T-helper 1 cell treated with Interleukin-12 subunit alpha and Interleukin-12 subunit beta and Interleukin-4 antibody, amounts not matched to agents 30 μg/mL and 1 μg/mL, for 36 hours (primary cell): ENCODE measurements around the gene SYNGR1.
"Not testable (repeated sequence)": the region's sequence is repeated elsewhere in the genome, so short reads cannot be mapped to it uniquely, and the experiment has no call there.

ENCODE experiments used
- H3K27ac Mint-ChIP-seq: one replicate; pipeline ENCODE4 v1.8.0; 2021; ENCODE audit warnings: mild to moderate bottlenecking, mixed read lengths
- H3K27me3 Mint-ChIP-seq: one replicate; pipeline ENCODE4 v1.8.0; 2021; ENCODE audit warnings: low read depth, mixed read lengths
- H3K36me3 Mint-ChIP-seq: one replicate; pipeline ENCODE4 v1.8.0; 2021; ENCODE audit warnings: low read depth, mixed read lengths
- H3K4me1 Mint-ChIP-seq: one replicate; pipeline ENCODE4 v1.8.0; 2021; ENCODE audit warnings: low read depth, mixed read lengths
- H3K4me3 Mint-ChIP-seq: one replicate; pipeline ENCODE4 v1.8.0; 2021; ENCODE audit warnings: mild to moderate bottlenecking, moderate library complexity, mixed read lengths
- H3K9me3 Mint-ChIP-seq: one replicate; pipeline ENCODE4 v1.8.0; 2021; ENCODE audit warnings: mixed read lengths

SYNGR1 gene

DNA sequence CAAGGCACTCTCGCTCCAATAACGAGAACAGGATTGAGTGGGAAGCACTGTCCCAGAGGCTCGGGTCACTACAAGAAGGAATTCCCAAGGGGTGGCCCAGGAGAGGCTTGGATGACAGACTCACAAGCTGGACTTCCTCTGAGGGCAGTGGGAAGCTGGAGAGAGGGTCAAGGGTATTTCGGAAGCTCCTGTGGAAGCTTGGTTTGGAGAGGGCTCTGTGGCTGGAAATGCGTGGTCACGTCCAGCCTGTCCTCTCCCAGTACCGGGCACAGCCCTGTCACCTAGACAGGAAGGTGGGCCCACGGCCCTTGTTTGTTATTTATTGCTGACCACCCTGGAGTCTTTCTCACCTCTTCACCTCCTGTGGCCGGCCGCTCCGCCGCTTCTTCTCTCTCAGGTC is 5.3 kb downstream of the SYNGR1 start:
- H3K36me3 Mint-ChIP-seq = no peaks in the 10 kb centered on the region
- H3K4me1 Mint-ChIP-seq = peaks cover 2% of the 10 kb centered on the region
- no peaks in the 10 kb centered on the region for H3K9me3 Mint-ChIP-seq
- peaks cover 16% of the 10 kb centered on the region for H3K27me3 Mint-ChIP-seq
- H3K27ac Mint-ChIP-seq = no peak overlapping the region
- no peak overlapping the region for H3K4me3 Mint-ChIP-seq

- not testable (repeated sequence) for H3K27ac Mint-ChIP-seq, H3K9me3 Mint-ChIP-seq, H3K4me1 Mint-ChIP-seq, H3K4me3 Mint-ChIP-seq, H3K36me3 Mint-ChIP-seq
- H3K27me3 Mint-ChIP-seq = peaks cover 10% of the 10 kb centered on the region
Observed at GRCh38 chr22:39355805-39356204, 6.0 kb downstream of the SYNGR1 start.

GRCh38 chr22:39356464-39356863 is 6.7 kb downstream of the SYNGR1 start:
- Mint-ChIP-seq H3K27ac (no peak overlapping the region), H3K4me1 (peaks cover 2% of the 10 kb centered on the region)

GRCh38 chr22:39357110-39358108 is 7.6 kb downstream of the SYNGR1 start:
- not testable (repeated sequence) for H3K27ac Mint-ChIP-seq, H3K27me3 Mint-ChIP-seq, H3K9me3 Mint-ChIP-seq, H3K36me3 Mint-ChIP-seq, H3K4me1 Mint-ChIP-seq, H3K4me3 Mint-ChIP-seq

More at GRCh38 chr22:39356464-39356863, 6.7 kb downstream of the SYNGR1 start:
- Mint-ChIP-seq H3K36me3 (no peaks in the 10 kb centered on the region), H3K27me3 (peaks cover 4% of the 10 kb centered on the region), H3K4me3 (no peak overlapping the region), H3K9me3 (no peaks in the 10 kb centered on the region)

DNA sequence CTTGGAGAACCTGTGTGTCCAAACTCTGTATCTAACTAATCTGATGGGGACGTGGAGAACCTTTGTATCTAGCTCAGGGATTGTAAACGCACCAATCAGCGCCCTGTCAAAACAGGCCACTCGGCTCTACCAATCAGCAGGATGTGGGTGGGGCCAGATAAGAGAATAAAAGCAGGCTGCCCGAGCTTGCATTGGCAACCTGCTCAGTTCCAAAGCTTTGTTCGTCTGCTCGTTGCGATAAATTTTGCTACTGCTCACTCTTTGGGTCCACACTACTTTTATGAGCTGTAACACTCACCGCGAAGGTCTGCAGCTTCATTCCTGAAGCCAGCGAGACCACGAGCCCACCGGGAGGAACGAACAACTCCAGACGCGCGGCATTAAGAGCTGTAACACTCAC is 8.4 kb downstream of the SYNGR1 start:
- not testable (repeated sequence) for H3K4me1 Mint-ChIP-seq, H3K27ac Mint-ChIP-seq, H3K36me3 Mint-ChIP-seq, H3K27me3 Mint-ChIP-seq, H3K4me3 Mint-ChIP-seq, H3K9me3 Mint-ChIP-seq

- no peaks in the 10 kb centered on the region for H3K36me3 Mint-ChIP-seq
- H3K27ac Mint-ChIP-seq = no peak overlapping the region
- H3K4me1 Mint-ChIP-seq = no peaks in the 10 kb centered on the region
- H3K27me3 Mint-ChIP-seq = peaks cover 4% of the 10 kb centered on the region
- no peaks in the 10 kb centered on the region for H3K9me3 Mint-ChIP-seq
- no peak overlapping the region for H3K4me3 Mint-ChIP-seq
Observed at GRCh38 chr22:39359659-39360195, 9.9 kb downstream of the SYNGR1 start.

DNA sequence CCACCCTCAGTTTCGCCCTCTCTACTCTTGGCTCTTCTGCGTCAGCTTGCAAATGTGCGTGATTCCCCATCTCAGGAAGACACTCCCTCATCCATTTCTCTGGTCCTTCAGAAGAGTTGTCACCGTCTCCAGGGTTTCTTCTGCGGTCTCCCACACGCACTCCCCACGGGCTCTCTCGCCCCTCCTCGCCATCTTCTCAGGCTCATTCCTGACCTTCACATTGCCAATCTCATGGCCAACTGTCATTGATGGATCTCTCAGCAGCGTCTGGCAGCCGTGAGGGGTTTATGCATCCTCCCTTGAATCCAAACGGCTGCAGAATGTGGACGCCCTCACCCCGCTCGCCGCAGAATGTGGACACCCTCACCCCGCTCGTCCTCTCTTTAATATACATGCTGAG is 10.5 kb downstream of the SYNGR1 start:
- Mint-ChIP-seq H3K27me3 (peaks cover 4% of the 10 kb centered on the region), H3K27ac (no peak overlapping the region), H3K36me3 (no peaks in the 10 kb centered on the region), H3K4me3 (no peak overlapping the region), H3K4me1 (no peaks in the 10 kb centered on the region), H3K9me3 (no peaks in the 10 kb centered on the region)

DNA sequence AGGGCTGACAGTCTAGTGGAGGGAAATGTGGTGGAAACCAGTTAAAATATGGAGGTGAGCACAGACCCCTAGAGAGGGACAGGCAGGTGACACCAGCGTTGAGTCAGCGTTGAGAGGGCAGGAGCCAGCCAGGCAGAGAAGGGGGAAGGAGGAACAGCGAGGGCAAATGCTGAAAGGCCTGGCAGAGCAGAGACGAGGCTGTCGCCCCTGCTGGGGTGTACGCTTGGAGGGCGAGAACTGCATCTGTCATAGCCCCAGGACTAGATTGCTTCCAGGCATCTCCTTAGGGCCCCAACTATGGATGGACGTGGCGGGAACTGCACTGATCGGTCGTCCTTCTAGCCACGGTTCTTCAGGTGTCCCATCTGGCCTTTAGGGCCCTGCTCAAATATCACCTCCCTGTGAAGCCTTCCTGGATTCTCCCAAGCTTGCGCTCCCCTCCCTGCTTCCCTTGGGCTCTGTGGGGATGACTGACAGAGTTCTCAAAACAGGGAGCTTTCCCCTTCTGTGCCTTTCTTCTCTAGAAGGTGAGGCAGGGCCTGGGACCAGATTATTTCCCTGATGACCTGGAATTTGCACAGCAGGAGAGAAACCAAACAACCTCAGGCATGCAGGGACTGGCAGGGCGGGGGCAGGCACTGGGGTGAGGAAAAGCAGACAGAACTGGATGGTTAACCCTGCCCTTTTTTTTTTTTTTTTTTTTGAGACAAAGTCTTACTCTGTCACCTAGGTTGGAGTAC is 11.1 kb downstream of the SYNGR1 start:
- Mint-ChIP-seq H3K27ac (no peak overlapping the region), H3K27me3 (peaks cover 4% of the 10 kb centered on the region), H3K9me3 (no peaks in the 10 kb centered on the region), H3K4me3 (no peak overlapping the region), H3K4me1 (no peaks in the 10 kb centered on the region), H3K36me3 (no peaks in the 10 kb centered on the region)

- no peak overlapping the region for H3K4me3 Mint-ChIP-seq
- H3K36me3 Mint-ChIP-seq = no peaks in the 10 kb centered on the region
- no peak overlapping the region for H3K27ac Mint-ChIP-seq
- H3K4me1 Mint-ChIP-seq = no peaks in the 10 kb centered on the region
- no peaks in the 10 kb centered on the region for H3K9me3 Mint-ChIP-seq
- peaks cover 4% of the 10 kb centered on the region for H3K27me3 Mint-ChIP-seq
Observed at GRCh38 chr22:39361496-39361895, 11.7 kb downstream of the SYNGR1 start.

DNA sequence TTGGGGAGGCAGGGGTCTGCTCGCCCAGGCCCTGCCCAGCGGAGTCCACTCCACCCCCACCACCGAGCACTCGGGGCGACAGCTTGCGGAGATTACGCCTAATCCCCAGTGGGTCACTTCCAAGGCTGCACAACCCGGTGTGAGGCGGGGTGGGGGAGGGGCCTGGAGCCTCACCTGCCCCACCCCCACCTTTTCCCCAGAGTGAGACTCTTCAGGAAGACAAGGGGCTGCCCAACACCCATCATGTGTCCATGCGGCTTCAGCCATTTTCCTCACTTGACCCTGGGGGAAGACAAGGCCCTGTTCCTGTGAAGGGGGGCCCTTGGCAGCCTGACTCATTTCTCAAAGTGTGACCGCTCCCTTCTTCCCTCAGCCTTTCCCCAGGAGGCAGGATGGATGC is 12.5 kb downstream of the SYNGR1 start:
- H3K4me3 Mint-ChIP-seq = no peak overlapping the region
- H3K27ac Mint-ChIP-seq = no peak overlapping the region
- no peaks in the 10 kb centered on the region for H3K36me3 Mint-ChIP-seq
- H3K27me3 Mint-ChIP-seq = peaks cover 4% of the 10 kb centered on the region
- H3K4me1 Mint-ChIP-seq = no peaks in the 10 kb centered on the region
- H3K9me3 Mint-ChIP-seq = no peaks in the 10 kb centered on the region

DNA sequence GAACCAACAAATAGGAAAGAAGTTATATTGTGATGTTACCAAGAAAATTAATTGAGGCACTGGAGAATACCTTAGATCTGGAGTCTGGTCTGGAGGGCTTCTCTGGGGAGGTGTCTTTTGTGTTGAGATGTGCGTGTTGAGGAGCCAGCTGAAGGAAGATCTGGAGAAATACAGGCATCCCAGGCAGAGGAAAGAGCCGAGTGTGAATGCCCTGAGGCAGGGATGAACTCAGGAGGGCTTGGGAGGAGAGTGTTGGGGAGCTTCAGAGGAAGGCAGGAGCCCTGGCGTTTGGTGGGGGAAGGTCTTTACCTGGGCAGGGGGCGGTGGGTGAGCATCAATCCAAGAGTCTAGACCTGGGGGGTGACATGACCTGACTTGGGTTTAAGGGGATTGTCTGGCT is 13.1 kb downstream of the SYNGR1 start:
- no peak overlapping the region for H3K27ac Mint-ChIP-seq
- H3K4me1 Mint-ChIP-seq = no peaks in the 10 kb centered on the region
- H3K4me3 Mint-ChIP-seq = no peak overlapping the region
- no peaks in the 10 kb centered on the region for H3K36me3 Mint-ChIP-seq
- H3K9me3 Mint-ChIP-seq = no peaks in the 10 kb centered on the region
- H3K27me3 Mint-ChIP-seq = peaks cover 4% of the 10 kb centered on the region

DNA sequence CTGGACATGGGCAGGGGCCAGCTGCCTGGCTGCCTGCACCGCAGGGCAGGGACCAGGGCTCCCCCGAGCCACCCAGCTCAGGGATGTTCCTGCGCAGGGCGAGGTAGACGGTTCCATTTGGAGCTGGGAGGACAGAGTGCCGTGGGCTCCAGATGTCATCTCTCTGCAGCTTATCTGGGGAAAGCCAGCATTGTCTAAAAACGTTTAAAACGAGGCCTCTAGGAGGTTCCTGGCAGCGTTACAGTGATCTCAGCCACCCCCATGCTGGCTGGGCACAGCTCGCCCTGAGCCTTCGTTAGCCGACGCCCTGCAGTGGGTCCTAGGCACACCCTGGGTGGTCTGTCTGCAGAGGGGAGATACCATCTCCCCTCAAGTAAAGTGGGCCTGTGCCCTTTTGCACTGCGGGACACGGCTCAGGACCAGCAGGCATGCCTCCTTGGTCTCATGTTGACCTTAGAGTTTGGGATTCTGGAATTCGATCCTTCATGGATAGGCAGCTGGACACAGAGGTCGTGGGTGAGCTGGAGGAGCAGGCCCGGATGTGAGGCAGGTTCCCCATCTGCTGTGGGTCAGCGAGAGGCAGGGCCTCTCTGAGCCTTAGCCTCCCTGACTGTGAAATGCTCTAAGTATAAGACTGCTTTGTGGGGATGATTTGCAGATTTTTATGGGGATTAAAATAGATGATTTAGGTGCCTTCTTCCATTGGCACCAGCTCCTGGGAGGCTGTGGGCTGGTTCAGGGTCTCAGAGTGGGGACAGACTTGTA is 14.1 kb downstream of the SYNGR1 start:
- Mint-ChIP-seq H3K4me3 (no peak overlapping the region), H3K36me3 (no peaks in the 10 kb centered on the region), H3K27me3 (peaks cover 4% of the 10 kb centered on the region), H3K27ac (no peak overlapping the region), H3K4me1 (no peaks in the 10 kb centered on the region), H3K9me3 (no peaks in the 10 kb centered on the region)

GRCh38 chr22:39364714-39365491 is 15.1 kb downstream of the SYNGR1 start:
- Mint-ChIP-seq H3K9me3 (no peaks in the 10 kb centered on the region), H3K27me3 (peaks cover 4% of the 10 kb centered on the region), H3K27ac (no peak overlapping the region), H3K36me3 (no peaks in the 10 kb centered on the region), H3K4me3 (no peak overlapping the region), H3K4me1 (no peaks in the 10 kb centered on the region)

- Mint-ChIP-seq H3K4me3 (no peak overlapping the region), H3K9me3 (no peaks in the 10 kb centered on the region), H3K27me3 (peaks cover 4% of the 10 kb centered on the region), H3K36me3 (no peaks in the 10 kb centered on the region), H3K27ac (no peak overlapping the region), H3K4me1 (no peaks in the 10 kb centered on the region)
Observed at GRCh38 chr22:39365492-39365780, 15.6 kb downstream of the SYNGR1 start.
